Measurements from ENCODE around the gene MST1.
"Not testable (repeated sequence)": the region's sequence is repeated elsewhere in the genome, so short reads cannot be mapped to it uniquely, and the experiment has no call there.

MST1 gene

GRCh38 chr3:49685103-49685502, 4.2 kb downstream of the MST1 start:
- H3K36me3 Mint-ChIP-seq = peaks cover 23% of the 10 kb centered on the region
- peaks cover 15% of the 10 kb centered on the region for H3K4me1 Mint-ChIP-seq
- DNase-seq (ENCODE audit: low spot score in 2 of 2); H3K9me3 Mint-ChIP-seq; ATAC-seq (ENCODE audit: low read depth); H3K27me3 Mint-ChIP-seq; H3K27ac Mint-ChIP-seq: not testable (repeated sequence)
- peak overlapping the region; percentile 11 for H3K4me3 Mint-ChIP-seq

- Mint-ChIP-seq H3K36me3 (peaks cover 28% of the 10 kb centered on the region), H3K4me1 (peaks cover 12% of the 10 kb centered on the region)
- not testable (repeated sequence) for H3K27me3 Mint-ChIP-seq; ATAC-seq (ENCODE audit: low read depth); H3K4me3 Mint-ChIP-seq; H3K9me3 Mint-ChIP-seq; H3K27ac Mint-ChIP-seq; DNase-seq (ENCODE audit: low spot score in 2 of 2)
Measured at GRCh38 chr3:49684453-49684852, 4.8 kb downstream of the MST1 start.

GRCh38 chr3:49683162-49683561, 6.1 kb downstream of the MST1 start:
- H3K4me3 Mint-ChIP-seq = no peak overlapping the region
- peaks cover 30% of the 10 kb centered on the region for H3K36me3 Mint-ChIP-seq
- H3K27ac Mint-ChIP-seq = no peak overlapping the region
- peaks cover 3% of the 10 kb centered on the region for H3K27me3 Mint-ChIP-seq
- H3K9me3 Mint-ChIP-seq = no peaks in the 10 kb centered on the region
- peaks cover 3% of the 10 kb centered on the region for H3K4me1 Mint-ChIP-seq
- ATAC-seq (ENCODE audit: low read depth) (no peak), DNase-seq (ENCODE audit: low spot score in 2 of 2) (no peak)

GRCh38 chr3:49681543-49681942, 7.7 kb downstream of the MST1 start:
- no peak overlapping the region for H3K27ac Mint-ChIP-seq
- ATAC-seq (ENCODE audit: low read depth) (no peak), DNase-seq (ENCODE audit: low spot score in 2 of 2) (no peak)
- H3K4me1 Mint-ChIP-seq = peaks cover 2% of the 10 kb centered on the region
- no peak overlapping the region for H3K4me3 Mint-ChIP-seq
- H3K27me3 Mint-ChIP-seq = peaks cover 3% of the 10 kb centered on the region
- H3K9me3 Mint-ChIP-seq = no peaks in the 10 kb centered on the region
- H3K36me3 Mint-ChIP-seq = peaks cover 34% of the 10 kb centered on the region

- Mint-ChIP-seq H3K4me3 (no peak overlapping the region), H3K4me1 (peaks cover 2% of the 10 kb centered on the region), H3K27ac (no peak overlapping the region), H3K36me3 (peaks cover 34% of the 10 kb centered on the region), H3K27me3 (peaks cover 3% of the 10 kb centered on the region), H3K9me3 (no peaks in the 10 kb centered on the region)
- DNase-seq (ENCODE audit: low spot score in 2 of 2) (no peak), ATAC-seq (ENCODE audit: low read depth) (no peak)
Measured at GRCh38 chr3:49681232-49681522, 8.1 kb downstream of the MST1 start.

GRCh38 chr3:49680493-49681231, 8.6 kb downstream of the MST1 start:
- Mint-ChIP-seq H3K27me3 (peaks cover 3% of the 10 kb centered on the region), H3K9me3 (no peaks in the 10 kb centered on the region), H3K27ac (no peak overlapping the region), H3K4me1 (peaks cover 2% of the 10 kb centered on the region), H3K36me3 (peaks cover 36% of the 10 kb centered on the region), H3K4me3 (no peak overlapping the region)
- ATAC-seq (ENCODE audit: low read depth) (no peak), DNase-seq (ENCODE audit: low spot score in 2 of 2) (no peak)

GRCh38 chr3:49675912-49676311, 13.4 kb downstream of the MST1 start:
- Mint-ChIP-seq H3K4me1 (peaks cover 20% of the 10 kb centered on the region), H3K27ac (no peak overlapping the region), H3K4me3 (no peak overlapping the region), H3K9me3 (no peaks in the 10 kb centered on the region), H3K36me3 (peaks cover 21% of the 10 kb centered on the region), H3K27me3 (no peaks in the 10 kb centered on the region)
- ATAC-seq (ENCODE audit: low read depth) (no peak), DNase-seq (ENCODE audit: low spot score in 2 of 2) (no peak)

GRCh38 chr3:49674497-49674983, 14.7 kb downstream of the MST1 start:
- Mint-ChIP-seq H3K9me3 (no peaks in the 10 kb centered on the region), H3K4me1 (peaks cover 20% of the 10 kb centered on the region), H3K36me3 (peaks cover 8% of the 10 kb centered on the region), H3K27ac (peak overlapping the region; percentile 97), H3K27me3 (no peaks in the 10 kb centered on the region), H3K4me3 (peak overlapping the region; percentile 96)
- DNase-seq (ENCODE audit: low spot score in 2 of 2) = no peak
- ATAC-seq (ENCODE audit: low read depth) = peak; percentile 1

GRCh38 chr3:49673715-49674496, 15.4 kb downstream of the MST1 start, which contains the start of gene APEH:
Gene APEH, plus strand, starts transcription at chr3:49674351. Its CDS starts 51 bp downstream, at chr3:49674402.
- Mint-ChIP-seq H3K4me3 (peak within 1 kb of the TSS; percentile 96), H3K4me1 (peaks cover 20% of the 10 kb centered on the region), H3K27ac (peak within 1 kb of the TSS; percentile 97), H3K36me3 (peaks cover 8% of the 10 kb centered on the region), H3K27me3 (no peaks in the 10 kb centered on the region), H3K9me3 (no peaks in the 10 kb centered on the region)
- peak; percentile 98 to 99 for DNase-seq (ENCODE audit: low spot score in 2 of 2)
- ATAC-seq (ENCODE audit: low read depth) = peak; percentile 82

- Mint-ChIP-seq H3K9me3 (no peaks in the 10 kb centered on the region), H3K4me3 (peak overlapping the region; percentile 96), H3K4me1 (peaks cover 20% of the 10 kb centered on the region), H3K27me3 (peaks cover 2% of the 10 kb centered on the region), H3K36me3 (peaks cover 7% of the 10 kb centered on the region), H3K27ac (peak overlapping the region; percentile 97)
- no peak for ATAC-seq (ENCODE audit: low read depth)
- DNase-seq (ENCODE audit: low spot score in 2 of 2) = no peak
Measured at GRCh38 chr3:49673121-49673714, 16.1 kb downstream of the MST1 start.

GRCh38 chr3:49671291-49672288, 17.7 kb downstream of the MST1 start:
- DNase-seq (ENCODE audit: low spot score in 2 of 2) = peak; percentile 61 to 66
- Mint-ChIP-seq H3K27ac (no peak overlapping the region), H3K27me3 (peaks cover 3% of the 10 kb centered on the region), H3K4me1 (peaks cover 18% of the 10 kb centered on the region), H3K36me3 (peaks cover 2% of the 10 kb centered on the region), H3K4me3 (peak overlapping the region; percentile 49), H3K9me3 (no peaks in the 10 kb centered on the region)
- ATAC-seq (ENCODE audit: low read depth) = no peak

GRCh38 chr3:49670940-49671290, 18.4 kb downstream of the MST1 start:
- no peak for ATAC-seq (ENCODE audit: low read depth)
- no peak overlapping the region for H3K27ac Mint-ChIP-seq

GRCh38 chr3:49669352-49669751, 19.9 kb downstream of the MST1 start:
- H3K9me3 Mint-ChIP-seq = no peaks in the 10 kb centered on the region
- peaks cover 10% of the 10 kb centered on the region for H3K4me1 Mint-ChIP-seq
- H3K27ac Mint-ChIP-seq = no peak overlapping the region
- no peak for DNase-seq (ENCODE audit: low spot score in 2 of 2)
- no peaks in the 10 kb centered on the region for H3K36me3 Mint-ChIP-seq
- ATAC-seq (ENCODE audit: low read depth) = no peak
- H3K4me3 Mint-ChIP-seq = no peak overlapping the region
- peaks cover 9% of the 10 kb centered on the region for H3K27me3 Mint-ChIP-seq

More at GRCh38 chr3:49670940-49671290, 18.4 kb downstream of the MST1 start:
- Mint-ChIP-seq H3K36me3 (peaks cover 1% of the 10 kb centered on the region), H3K4me3 (no peak overlapping the region), H3K27me3 (peaks cover 5% of the 10 kb centered on the region), H3K4me1 (peaks cover 18% of the 10 kb centered on the region), H3K9me3 (no peaks in the 10 kb centered on the region)
- DNase-seq (ENCODE audit: low spot score in 2 of 2) = no peak

Data from memory B cell (primary cell).